ENCODE measurements around the gene NOP16.
"Not testable (repeated sequence)": the region's sequence is repeated elsewhere in the genome, so short reads cannot be mapped to it uniquely, and the experiment has no call there.

The NOP16 gene

DNA sequence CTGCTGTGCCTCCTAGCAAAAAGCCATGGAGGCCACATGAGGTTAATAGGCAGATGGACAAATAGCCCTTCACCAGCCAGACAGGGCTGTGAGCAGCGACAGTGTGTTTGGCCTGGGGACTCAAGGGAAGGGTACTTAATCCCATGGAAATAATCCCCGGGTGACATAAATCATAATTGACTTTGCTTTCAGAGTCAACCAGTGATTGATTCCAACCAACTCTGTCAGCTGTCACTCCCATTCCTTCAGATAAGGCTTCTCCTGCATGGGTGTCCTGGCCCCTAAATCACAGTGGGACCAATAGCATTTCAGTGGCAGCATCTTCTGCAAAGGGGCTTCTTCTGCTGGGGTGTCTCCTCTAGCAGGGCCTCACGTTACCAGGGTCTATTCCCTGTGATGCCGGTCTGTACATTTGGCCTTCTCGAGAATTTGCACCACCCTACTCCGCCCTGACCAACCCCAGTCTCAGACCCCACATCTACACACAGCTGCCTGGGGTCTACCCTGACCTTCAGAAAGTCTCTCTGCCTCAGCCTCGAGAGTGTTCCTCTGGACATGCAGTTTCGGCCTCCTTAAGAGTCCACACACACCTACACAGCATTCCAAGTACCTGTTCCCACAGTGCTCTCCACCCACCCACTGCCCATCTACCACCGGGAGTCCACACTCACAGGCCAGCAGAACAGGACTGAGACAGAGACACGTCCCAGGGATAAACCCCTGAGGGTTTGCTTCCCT lies 24.3 kb upstream of the NOP16 start:
- H3K4me3 ChIP-seq (ENCODE audit: low read length): no peak overlapping the region
- DNase-seq (ENCODE audit: low read depth, low spot score): no peak

DNA sequence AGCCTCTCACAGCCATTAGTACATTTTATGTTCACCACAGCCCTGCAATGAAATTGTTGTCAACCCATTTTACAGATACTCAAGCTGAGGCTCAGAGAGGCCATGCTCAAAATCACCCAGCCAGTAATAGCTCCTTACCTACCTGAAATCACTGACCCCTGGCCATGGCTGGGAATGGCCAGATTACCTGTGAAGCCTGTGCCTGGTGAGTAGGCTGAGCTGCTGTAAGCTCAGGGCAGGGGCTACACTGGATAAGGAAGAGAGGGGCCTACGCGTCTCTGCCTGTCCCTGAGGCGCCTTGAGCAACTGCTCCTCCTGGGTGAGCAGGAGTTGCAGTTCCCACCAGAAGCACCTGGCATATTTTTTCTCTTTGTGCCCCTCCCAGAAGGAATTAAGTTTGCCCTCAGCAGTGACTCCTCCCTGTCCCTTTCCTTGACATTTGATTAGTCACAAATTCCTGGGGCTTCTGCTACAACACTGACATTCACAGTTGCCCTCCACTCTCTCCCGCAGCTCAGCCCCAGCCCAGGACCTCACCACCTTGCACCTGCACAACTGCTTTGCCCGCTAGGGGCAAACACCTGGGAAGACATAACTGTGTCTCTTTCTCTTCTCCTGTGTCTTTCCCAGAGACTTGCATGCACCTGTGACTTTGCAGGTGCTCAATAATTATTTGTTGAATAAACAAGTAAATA lies 22.2 kb upstream of the NOP16 start:
- H3K4me3 ChIP-seq (ENCODE audit: low read length): no peak overlapping the region
- DNase-seq (ENCODE audit: low read depth, low spot score): no peak

DNA sequence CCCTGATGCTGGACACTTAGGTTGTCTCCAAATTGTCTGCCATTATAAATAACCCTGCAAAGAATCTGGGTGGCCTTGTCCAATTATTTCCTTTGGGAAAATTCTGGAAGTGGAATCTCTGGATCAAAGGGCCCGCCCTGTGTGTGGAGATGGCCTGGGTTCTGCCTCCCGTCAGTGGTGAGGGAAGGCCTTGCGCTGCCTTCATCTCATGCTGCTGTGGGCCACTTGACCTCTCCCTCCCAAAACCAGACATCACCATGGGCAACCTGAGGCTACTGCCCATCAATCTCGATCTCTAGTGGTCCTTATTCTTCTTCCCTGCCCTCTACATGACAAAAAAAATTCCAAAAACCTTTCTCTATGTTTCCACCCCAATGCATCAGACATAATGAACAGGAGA lies 21.4 kb upstream of the NOP16 start:
- H3K4me3 ChIP-seq (ENCODE audit: low read length): no peak overlapping the region
- no peak for DNase-seq (ENCODE audit: low read depth, low spot score)

DNA sequence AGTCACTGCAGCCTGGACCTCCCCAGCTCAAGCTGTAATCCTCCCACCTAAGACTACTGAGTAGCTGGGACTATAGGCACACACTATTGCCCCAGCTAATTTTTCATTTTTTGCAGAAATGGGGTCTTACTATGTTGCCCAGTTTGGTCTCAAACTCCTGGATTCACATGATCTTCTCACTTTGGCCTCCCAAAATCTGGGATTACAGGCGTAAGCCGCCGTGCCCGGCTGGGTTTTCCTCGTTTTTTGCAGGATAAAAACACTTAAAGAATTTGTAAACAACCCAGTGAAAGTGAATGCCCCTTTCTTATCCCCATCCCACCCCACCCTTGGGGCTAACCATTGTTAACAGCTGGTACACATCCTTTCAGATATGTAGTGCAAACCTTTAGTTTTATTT lies 20.2 kb upstream of the NOP16 start:
- no peak for DNase-seq (ENCODE audit: low read depth, low spot score)
- H3K4me3 ChIP-seq (ENCODE audit: low read length): no peak overlapping the region

DNA sequence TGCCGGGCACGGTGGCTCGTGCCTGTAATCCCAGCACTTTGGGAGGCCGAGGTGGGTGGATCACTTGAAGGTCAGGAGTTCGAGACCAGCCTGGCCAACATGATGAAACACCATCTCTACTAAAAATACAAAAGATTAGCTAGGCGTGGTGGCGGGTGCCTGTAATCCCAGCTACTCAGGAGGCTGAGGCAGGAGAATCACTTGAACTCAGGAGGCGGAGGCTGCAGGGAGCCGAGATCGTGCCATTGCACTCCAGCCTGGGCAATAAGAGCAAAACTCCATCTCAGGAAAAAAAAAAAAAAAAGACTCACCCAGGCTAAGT lies 19.8 kb upstream of the NOP16 start:
- not testable (repeated sequence) for H3K4me3 ChIP-seq (ENCODE audit: low read length); DNase-seq (ENCODE audit: low read depth, low spot score)

DNA sequence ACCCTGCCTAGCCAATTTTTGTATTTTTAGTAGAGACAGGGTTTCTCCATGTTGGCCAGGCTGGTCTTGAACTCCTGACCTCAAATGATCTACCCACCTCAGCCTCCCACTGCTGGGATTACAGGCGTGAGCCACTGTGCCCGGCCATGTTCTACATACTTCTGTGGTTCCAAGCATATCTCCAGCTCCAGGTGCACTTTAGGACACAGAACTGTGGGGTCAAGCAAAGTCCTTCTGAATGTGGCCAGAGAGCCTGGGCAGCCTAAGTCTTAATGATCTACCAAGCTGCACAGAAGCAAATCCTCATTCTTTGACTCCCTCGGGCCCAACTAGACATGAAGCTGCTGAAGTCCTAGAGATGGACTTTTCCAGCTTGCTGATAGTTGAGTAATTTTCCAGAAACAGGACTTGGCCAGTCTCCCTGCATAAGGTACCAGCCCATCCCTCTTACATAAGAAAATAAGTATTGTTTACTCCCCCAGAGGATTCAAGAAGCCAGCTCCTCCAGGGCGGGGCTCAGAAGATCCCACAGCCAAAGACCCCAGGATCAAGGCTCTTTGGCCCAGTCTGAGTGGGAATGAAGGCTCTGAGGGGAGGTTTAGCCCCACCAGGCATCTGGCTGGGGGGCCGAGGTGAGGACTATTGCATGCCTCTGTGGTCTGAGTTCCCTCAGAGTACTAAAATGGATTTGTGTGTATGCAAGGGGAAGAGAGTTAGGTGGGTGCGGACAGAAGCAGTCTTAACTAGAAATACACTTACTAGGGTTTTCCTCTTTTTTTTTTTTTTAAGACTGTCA lies 19.3 kb upstream of the NOP16 start:
- DNase-seq (ENCODE audit: low read depth, low spot score): no peak
- no peak overlapping the region for H3K4me3 ChIP-seq (ENCODE audit: low read length)

DNA sequence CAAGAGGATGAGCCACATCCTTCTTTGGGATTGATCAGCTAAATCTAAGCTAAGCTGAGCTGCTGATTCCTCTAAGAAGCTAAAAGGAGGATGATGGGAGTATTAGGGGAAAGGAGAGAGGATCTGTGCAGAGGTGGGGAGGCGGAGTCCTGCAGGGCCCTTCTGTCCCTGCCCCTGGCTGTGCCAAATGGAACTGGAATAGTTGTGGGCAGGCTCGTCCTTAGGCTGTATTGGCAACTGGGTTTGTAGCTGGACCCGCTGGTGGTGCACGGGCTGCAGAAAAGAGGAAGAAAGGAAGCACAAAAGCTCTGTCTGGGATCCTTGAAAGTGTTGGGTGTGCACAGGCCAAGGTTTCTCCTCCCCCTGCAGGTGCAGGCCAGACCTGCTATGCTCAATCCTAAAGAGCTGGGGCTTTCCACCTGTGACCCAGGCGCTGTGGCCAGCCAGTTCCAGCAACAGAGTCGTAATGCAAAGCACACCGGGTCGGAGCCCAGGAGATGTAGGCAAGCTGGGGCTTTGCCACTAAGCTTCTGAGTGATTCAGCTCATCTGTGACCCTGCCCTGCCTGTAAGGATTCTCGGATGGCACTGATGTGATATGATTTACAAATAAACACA lies 18.1 kb upstream of the NOP16 start:
- DNase-seq (ENCODE audit: low read depth, low spot score): no peak

DNA sequence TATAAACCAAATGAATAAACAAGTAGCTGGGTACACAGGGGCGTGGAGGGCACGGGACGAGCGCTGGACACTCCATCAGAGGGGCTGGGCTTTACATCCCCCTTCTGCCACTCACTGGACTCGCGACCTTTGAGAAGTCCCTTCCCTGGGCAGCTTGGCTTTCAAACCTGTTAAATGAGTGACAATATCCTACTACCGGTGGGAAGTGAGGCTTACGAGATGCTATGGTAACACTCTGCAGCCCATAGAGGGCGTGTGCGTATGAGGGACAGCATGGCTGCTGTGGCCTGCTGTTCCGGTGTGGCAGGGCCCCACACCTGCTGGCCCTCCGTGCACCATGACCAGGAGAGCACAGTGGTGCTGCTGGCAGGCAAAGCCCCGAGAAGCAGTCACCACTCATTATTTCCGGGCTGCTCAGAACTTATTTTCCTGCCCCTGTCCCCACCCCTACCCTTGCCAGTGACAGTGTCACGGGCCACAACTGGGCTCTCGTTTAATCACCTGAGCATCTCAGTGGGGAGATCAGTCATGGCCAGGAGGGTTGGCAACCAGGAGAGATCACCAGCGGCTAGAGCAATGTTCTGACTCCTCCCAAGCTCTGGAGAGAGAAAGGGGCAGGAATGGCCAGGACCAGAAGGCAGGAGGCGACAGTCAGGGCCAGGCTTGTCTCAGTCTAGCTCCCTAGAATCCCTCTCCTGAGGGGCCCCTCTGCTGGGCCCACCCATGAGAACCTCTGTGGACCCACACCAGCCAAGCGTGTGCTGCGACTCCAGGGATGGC lies 17.4 kb upstream of the NOP16 start:
- DNase-seq (ENCODE audit: low read depth, low spot score): no peak
- H3K4me3 ChIP-seq (ENCODE audit: low read length): no peak overlapping the region

More for the DNA sequence above, 18.1 kb upstream of the NOP16 start:
- no peak overlapping the region for H3K4me3 ChIP-seq (ENCODE audit: low read length)

DNA sequence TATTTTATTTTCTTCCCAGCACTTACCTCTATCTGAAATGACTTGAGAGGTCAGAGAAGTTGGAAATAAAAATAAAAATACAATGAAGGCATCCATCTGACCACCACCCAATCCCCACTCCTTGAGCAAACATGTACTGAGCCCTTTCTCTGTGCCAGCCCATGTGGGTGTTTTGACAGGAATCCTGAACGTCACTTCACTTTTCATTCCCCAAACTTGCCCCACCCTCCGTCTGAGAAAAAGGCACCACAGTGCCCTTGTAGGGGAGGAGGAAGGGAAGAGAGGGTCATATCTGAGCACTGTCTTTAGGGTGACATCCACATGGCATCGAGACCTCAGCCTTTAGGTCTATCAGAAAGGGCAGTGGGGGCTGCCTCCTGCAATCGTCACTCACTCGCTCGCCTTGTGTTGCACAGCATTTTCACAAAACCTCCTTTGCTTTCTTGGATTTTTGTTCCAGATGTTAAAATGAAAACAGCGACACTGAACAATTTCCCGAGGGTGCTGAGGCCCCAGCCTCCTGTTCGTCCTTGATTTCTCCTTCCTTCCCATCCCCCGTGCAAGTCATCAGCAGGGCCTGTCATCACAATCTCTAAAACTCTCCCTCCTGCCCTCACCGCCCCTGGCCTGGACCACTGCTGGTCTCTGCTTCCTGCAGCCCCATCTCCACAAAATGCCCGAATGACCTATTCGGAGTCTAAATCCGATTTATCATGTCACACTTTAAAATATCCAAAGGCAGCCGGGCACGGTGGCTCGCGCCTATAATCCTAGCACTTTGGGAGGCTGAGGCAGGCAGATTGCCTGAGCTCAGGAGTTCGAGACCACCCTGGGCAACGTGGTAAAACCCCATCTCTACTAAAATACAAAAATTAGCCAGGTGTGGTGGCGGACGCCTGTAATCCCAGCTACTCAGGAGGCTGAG lies 13.1 kb upstream of the NOP16 start:
- DNase-seq (ENCODE audit: low read depth, low spot score): no peak
- no peak overlapping the region for H3K4me3 ChIP-seq (ENCODE audit: low read length)

DNA sequence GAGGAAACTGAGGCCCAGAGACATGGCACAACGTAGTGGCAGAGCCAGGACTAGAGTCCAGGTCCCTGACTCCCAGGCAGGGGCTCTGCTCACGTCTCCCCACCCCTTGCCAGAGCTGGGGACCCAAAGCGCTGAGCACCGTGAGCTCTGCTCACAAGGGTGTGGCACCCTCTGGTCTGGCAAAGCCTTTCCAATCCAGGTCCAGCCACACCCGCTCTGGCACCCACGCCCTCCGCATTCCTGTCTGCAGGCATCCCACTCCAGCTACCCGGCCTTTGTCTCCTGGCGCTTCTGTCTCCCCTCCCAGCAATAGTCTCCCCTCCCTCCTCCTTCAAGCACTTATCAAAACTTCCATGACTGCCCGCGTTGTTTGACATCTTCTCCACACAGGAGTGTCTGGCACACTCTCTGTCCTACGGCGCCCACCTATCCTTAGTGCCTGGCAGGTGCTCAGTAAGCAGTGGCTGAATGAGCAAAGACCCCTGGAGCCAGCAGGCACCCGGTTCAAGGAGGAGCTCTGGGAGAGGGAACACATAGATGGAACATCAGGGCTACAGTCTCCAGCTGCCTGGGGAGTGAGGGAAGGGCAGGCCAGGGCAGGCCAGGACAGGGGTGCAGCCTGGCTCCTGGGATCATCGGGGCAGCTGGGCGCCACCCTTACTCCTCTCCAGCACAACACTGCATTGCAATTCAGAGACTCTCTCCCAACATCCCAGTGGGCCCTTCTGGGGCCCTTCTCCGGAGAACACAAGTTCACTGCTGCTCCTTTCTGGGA lies 12.2 kb upstream of the NOP16 start:
- no peak for DNase-seq (ENCODE audit: low read depth, low spot score)
- H3K4me3 ChIP-seq (ENCODE audit: low read length): no peak overlapping the region

DNA sequence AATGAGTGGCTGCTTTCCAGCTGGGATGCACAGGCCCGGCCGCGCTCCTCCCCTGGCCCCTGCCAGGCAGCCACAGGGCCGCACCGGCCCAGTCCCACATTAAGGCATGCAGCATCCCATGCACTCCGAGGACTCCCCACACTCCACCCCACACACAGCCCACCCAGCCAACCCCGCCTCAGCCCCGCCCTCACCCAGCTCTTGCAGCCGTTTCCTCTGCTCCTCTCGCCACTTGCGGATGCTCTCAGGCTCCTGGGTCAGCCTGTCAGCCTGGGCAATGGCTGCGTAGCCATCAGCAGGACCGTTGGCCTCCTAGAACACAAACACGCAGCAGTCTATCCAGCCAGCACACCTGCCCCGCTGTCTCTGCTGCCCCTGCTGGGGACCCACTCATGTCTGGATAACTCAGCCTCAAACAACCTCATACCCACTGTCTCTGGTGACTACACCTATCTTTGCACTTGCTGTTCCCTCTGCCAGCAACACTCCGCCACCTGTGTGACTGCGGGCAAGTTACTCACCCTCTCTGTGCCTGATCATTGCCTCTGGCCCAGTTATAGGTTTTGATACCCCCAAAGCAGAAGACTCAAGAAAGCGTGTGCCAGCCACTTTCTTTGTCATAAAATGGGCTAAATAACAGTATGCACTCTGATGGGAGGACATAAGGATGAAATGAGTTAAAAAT lies 9.5 kb upstream of the NOP16 start:
- no peak for DNase-seq (ENCODE audit: low read depth, low spot score)
- H3K4me3 ChIP-seq (ENCODE audit: low read length): no peak overlapping the region

DNA sequence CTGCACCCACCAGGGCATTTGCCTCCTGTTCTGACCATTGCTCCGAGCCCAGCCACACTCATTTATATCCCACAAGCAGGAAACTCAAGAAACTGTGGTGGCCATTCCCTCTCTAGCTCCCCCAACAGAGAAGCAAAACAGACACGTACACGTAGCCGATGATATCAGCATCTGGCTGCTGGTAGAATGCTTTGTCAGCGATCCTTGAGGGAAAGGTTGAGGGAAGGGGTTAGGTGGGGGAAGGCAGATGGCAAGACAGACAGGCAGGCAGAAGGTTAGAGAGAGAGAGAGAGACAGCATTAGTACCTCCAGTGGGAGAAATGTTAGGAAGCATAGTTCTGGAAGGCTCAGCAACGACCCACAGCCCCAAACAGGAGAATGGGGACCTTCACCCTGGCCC lies 7.9 kb upstream of the NOP16 start:
- H3K4me3 ChIP-seq (ENCODE audit: low read length): no peak overlapping the region
- no peak for DNase-seq (ENCODE audit: low read depth, low spot score)

DNA sequence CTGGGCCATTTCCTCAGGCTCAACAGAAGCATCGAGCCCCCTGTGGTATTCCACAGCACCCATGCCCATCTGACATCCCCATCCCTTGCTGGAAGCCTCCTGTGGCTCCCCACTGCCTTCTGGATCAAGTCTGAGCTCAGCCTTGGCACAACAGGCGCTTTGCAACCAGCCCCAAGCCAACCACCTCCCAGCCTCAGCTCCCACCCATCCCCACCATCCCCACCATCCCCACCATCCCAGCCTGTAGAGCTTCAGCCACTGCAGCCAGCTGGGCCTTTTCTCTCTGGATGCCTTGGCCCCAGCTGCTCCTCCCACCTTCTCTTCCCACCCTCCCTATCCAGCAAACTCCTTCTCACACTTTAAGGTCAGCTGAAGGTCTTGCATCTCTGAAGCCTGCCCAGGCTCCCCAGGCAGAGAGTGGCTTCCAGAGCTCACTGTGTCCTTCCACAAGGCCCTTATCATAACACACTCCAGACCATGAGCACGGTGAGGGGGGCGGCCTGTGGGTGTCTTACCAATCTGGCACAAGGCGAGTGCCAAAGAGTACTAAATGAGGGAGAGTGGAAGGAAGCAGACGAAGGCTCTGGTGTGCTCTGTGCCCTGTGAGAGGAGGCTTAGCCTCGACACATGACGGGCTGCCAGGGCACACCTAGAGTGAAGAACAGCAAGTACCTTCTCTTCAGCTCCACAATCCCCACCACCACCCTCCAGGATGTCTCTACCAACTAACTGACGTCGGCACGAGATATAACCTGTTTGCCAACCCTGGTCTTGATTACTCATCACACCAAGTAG lies 6.7 kb upstream of the NOP16 start:
- no peak for DNase-seq (ENCODE audit: low read depth, low spot score)
- H3K4me3 ChIP-seq (ENCODE audit: low read length): no peak overlapping the region

DNA sequence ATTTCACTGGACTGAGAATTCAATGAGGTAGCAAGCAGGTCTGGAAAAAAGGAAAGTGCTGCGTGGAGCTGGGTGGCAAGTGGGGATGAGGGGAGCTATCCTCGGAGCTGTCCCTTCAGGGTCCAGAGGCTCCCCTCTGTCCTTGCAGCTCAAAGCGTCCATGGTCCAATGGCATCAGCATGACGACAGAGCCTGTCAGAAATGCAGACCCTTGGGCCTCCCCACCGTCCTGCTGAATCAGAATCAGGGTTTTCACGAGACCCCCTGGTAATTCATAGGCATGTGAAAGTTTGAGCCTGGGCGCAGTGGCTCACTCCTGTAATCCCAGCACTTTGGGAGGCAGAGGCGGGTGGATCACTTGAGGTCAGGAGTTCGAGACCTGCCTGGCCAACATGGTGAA lies 5.7 kb upstream of the NOP16 start:
- no peak overlapping the region for H3K4me3 ChIP-seq (ENCODE audit: low read length)
- no peak for DNase-seq (ENCODE audit: low read depth, low spot score)

DNA sequence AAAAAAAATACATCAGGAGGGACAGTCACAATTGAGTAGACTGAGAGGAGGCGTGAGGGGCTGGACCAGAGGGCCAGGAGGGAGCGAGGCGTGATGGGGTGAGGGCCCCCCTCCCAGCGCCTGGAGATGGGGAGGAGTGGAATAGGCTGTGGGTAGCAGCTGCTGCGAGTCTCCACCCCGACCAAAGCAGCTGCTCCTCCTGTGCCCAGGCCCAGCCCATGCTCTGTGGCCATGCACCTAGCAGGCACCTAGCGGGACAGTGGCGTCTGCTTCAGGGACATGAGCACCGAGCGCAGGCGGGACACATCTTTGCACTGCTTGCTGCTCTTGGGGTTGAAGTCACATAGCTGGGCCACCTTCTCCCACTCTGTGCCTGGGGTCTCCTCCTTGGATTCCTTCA lies 4.1 kb upstream of the NOP16 start:
- no peak overlapping the region for H3K4me3 ChIP-seq (ENCODE audit: low read length)

DNA sequence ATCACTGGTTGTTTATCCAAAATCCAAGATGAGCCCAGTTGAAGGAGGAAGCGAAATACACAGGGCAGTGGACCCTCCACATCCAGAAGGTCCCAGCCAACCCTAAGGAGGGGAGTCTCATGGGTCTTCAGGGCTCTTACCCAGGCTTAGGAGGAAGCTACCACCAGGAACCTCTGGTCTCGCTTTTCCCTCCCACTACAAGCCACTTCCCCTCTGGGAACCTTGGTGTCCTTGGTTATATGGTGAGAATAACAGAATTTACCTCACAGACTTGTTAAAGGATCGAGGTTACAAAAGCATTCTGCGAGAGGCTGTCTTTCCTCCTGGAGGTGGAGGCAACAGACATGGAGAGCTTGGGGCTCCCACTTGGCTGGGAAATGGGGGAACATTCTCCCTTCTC lies 3.6 kb upstream of the NOP16 start:
- DNase-seq (ENCODE audit: low read depth, low spot score): no peak
- no peak overlapping the region for H3K4me3 ChIP-seq (ENCODE audit: low read length)

More for the DNA sequence above, 4.1 kb upstream of the NOP16 start:
- DNase-seq (ENCODE audit: low read depth, low spot score): no peak
